Measurements from ENCODE around the gene MCOLN2. TPM values are rescaled to one million over a fixed set of nuclear protein-coding genes. Genes with fewer than 3 reads are reported as not detected.

Gene MCOLN2
- total and polyA plus RNA-seq, 2 of the 4 experiments (the other 2 are of a cell fraction), result 0.43 to 0.54 TPM

DNA sequence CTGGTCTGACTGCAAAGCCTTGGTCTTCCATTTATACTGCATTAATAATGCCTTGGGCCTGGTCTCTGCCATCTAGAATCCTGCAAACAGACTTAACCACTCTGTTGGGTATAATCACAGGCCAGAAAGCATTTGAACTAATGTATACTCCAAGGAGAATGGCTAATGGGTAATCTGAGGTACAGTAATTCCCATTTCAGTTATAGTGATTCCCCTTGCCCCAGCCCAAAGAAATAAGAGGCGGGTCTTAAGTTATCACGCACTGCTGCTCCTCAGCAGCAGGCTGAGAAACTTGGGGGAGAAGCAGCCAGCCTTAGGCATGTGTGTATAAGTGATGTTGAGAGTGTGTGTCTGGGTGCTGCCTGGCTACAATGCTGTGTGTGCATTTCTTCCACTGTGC lies 106.3 kb downstream of the MCOLN2 start:
- H2BK20ac ChIP-seq (ENCODE audit: low read depth, low read length), result no peak overlapping the region
- H3K79me1 ChIP-seq (ENCODE audit: low read depth in 1 of 2, low read length in 2 of 2), result no peaks in the 10 kb centered on the region
- DNase-seq (no peak), ATAC-seq (ENCODE audit: low read depth) (no peak)
- POLR2A ChIA-PET (ENCODE audit: unreplicated experiment), result no interaction called here
- H4K20me1 ChIP-seq (ENCODE audit: insufficient read depth, low read length), result no peaks in the 10 kb centered on the region
- no peak overlapping the region for H3K18ac ChIP-seq (ENCODE audit: low read depth, low read length)
- BruUV-seq (replicated peaks), result no TSS peak
- H2AFZ ChIP-seq (replicated peaks; ENCODE audit: low read length, poor library complexity), result no peak overlapping the region
- no CpG with 5 or more reads among the region's 2 CpGs for WGBS, 2 experiments (ENCODE audit: extremely low coverage in 2 of 2, insufficient read length in 1 of 2)
- no peak overlapping the region for H3K23ac ChIP-seq (ENCODE audit: low read depth, low read length)
- H2BK120ac ChIP-seq (ENCODE audit: low read depth, low read length), result no peak overlapping the region
- H3K4me1 ChIP-seq (ENCODE audit: control insufficient read depth, insufficient read depth, low read length), result no peaks in the 10 kb centered on the region
- TF ChIP-seq FOS (IDR thresholded peaks at IDR 0.05; ENCODE audit: low read depth, low read length), result no peak
- no peak for TF ChIP-seq RFX5 (IDR thresholded peaks at IDR 0.05; ENCODE audit: low read depth, low read length)
- TF ChIP-seq CHD1 (IDR thresholded peaks at IDR 0.05; ENCODE audit: low read depth, low read length), result no peak
- TF ChIP-seq, protein P1, sequence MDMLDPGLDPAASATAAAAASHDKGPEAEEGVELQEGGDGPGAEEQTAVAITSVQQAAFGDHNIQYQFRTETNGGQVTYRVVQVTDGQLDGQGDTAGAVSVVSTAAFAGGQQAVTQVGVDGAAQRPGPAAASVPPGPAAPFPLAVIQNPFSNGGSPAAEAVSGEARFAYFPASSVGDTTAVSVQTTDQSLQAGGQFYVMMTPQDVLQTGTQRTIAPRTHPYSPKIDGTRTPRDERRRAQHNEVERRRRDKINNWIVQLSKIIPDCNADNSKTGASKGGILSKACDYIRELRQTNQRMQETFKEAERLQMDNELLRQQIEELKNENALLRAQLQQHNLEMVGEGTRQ (IDR thresholded peaks at IDR 0.05; ENCODE audit: low read depth, low read length), result no peak
- TF ChIP-seq, protein P2, sequence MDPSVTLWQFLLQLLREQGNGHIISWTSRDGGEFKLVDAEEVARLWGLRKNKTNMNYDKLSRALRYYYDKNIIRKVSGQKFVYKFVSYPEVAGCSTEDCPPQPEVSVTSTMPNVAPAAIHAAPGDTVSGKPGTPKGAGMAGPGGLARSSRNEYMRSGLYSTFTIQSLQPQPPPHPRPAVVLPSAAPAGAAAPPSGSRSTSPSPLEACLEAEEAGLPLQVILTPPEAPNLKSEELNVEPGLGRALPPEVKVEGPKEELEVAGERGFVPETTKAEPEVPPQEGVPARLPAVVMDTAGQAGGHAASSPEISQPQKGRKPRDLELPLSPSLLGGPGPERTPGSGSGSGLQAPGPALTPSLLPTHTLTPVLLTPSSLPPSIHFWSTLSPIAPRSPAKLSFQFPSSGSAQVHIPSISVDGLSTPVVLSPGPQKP (IDR thresholded peaks at IDR 0.05; ENCODE audit: borderline replicate concordance, low read depth, low read length), result no peak
- no peak for TF ChIP-seq POLR2A (IDR thresholded peaks at IDR 0.05; ENCODE audit: low read depth, low read length)
- TF ChIP-seq NFE2L2 (IDR thresholded peaks at IDR 0.05; ENCODE audit: low read depth, low read length), result no peak
- TF ChIP-seq SMC3 (IDR thresholded peaks at IDR 0.05; ENCODE audit: low read depth, low read length), result no peak
- TF ChIP-seq RAD21 (IDR thresholded peaks at IDR 0.05; ENCODE audit: low read length), result no peak
- no peak for TF ChIP-seq MAZ (IDR thresholded peaks at IDR 0.05; ENCODE audit: borderline replicate concordance, low read depth, low read length)
- TF ChIP-seq RCOR1 (IDR thresholded peaks at IDR 0.05; ENCODE audit: insufficient replicate concordance, low read length), result no peak
- no peak for TF ChIP-seq CTCF (conservative IDR thresholded peaks at IDR 0.05; ENCODE audit: low read depth, low read length)
- TF ChIP-seq MXI1 (IDR thresholded peaks at IDR 0.05; ENCODE audit: borderline replicate concordance, low read depth, low read length), result no peak
- TF ChIP-seq MAFK (IDR thresholded peaks at IDR 0.05; ENCODE audit: low read depth, low read length), result no peak
- TF ChIP-seq BHLHE40 (IDR thresholded peaks at IDR 0.05; ENCODE audit: low read depth, low read length), result no peak
- no peak for TF ChIP-seq CEBPB (IDR thresholded peaks at IDR 0.05; ENCODE audit: low read depth, low read length)
- no peak overlapping the region for H4K5ac ChIP-seq (ENCODE audit: low read depth, low read length)
- H4K8ac ChIP-seq (ENCODE audit: low read depth in 2 of 2, low read length in 2 of 2), result no peak overlapping the region
- H3K9ac ChIP-seq (ENCODE audit: low read depth, low read length), result no peak overlapping the region
- H3K9me1 ChIP-seq (ENCODE audit: insufficient read depth, low read length), result peaks cover under 1% of the 10 kb centered on the region; the same call in 1 of the 2 replicates
- no peak overlapping the region for H2AK5ac ChIP-seq (ENCODE audit: low read depth, low read length)
- no peak overlapping the region for H3K4ac ChIP-seq (ENCODE audit: low read depth, low read length)
- no peak overlapping the region for H3K4me2 ChIP-seq (ENCODE audit: low read depth, low read length)
- no peak overlapping the region for H3K14ac ChIP-seq (replicated peaks; ENCODE audit: low read depth, low read length)
- no peak overlapping the region for H2BK5ac ChIP-seq (ENCODE audit: low read depth, low read length, poor library complexity, severe bottlenecking)
- in situ Hi-C loops (cut with MboI; ENCODE audit: low sequenced_read_pairs) (no loop called here), intact Hi-C loops (cut with micrococcal nuclease) (no loop called here), dilution Hi-C loops (cut with HindIII; ENCODE audit: low sequenced_read_pairs, unreplicated experiment) (no loop called here)
- no peak overlapping the region for H3K4me3 ChIP-seq (ENCODE audit: insufficient read depth, low read depth, low read length)
- CTCF ChIA-PET, result no interaction called here
- H3K56ac ChIP-seq (ENCODE audit: extremely low read depth, insufficient read depth, low read length), result no peak overlapping the region
- no peak overlapping the region for H3K27ac ChIP-seq (ENCODE audit: insufficient read depth, low read length)
- H3K27me3 ChIP-seq (ENCODE audit: control insufficient read depth, insufficient read depth, low read length), result peaks cover 33% of the 10 kb centered on the region
- H2AK9ac ChIP-seq (replicated peaks; ENCODE audit: low read depth, low read length, poor library complexity), result no peak overlapping the region
- no peaks in the 10 kb centered on the region for H3K9me3 ChIP-seq (ENCODE audit: control insufficient read depth, insufficient read depth, low read length)
- no peak overlapping the region for H4K91ac ChIP-seq (ENCODE audit: insufficient read depth, low read depth, low read length)
- H3K36me3 ChIP-seq (ENCODE audit: control insufficient read depth, insufficient read depth, low read length), result no peaks in the 10 kb centered on the region
- no peak overlapping the region for H2BK15ac ChIP-seq (ENCODE audit: low read depth, low read length)

All from IMR-90 (cell line).